SKM-1 treated with dmso at 0.1 percent for 144 hours (cell line): Measurements from ENCODE around the gene SULT2B1.
"Not testable (repeated sequence)": the region's sequence is repeated elsewhere in the genome, so short reads cannot be mapped to it uniquely, and the experiment has no call there.

Experiments
- DNase-seq: peaks from one replicate; lab custom pipeline; 2025; ENCODE audit not compliant: unreplicated experiment; lab: John Stamatoyannopoulos, UW

SULT2B1 gene

GRCh38 chr19:48618278-48618915 is 66.4 kb downstream of the SULT2B1 start:
- no peak for DNase-seq

- peak; percentile 91 for DNase-seq
Measured at GRCh38 chr19:48618916-48619691, 67.1 kb downstream of the SULT2B1 start, which contains the start of the genes RPL18 and SPHK2. RPL18 (minus strand) TSS chr19:48619178; CDS start chr19:48619143, 35 bp downstream. SPHK2 (plus strand) TSS chr19:48619506; CDS start chr19:48620515, 1,009 bp downstream.

- DNase-seq = no peak
Measured at GRCh38 chr19:48619692-48620585, 68.0 kb downstream of the SULT2B1 start.

- no peak for DNase-seq
Measured at GRCh38 chr19:48623556-48624066, 71.6 kb downstream of the SULT2B1 start.

- DNase-seq = no peak
Measured at GRCh38 chr19:48624067-48624594, 72.2 kb downstream of the SULT2B1 start.

GRCh38 chr19:48624791-48625723 is 73.1 kb downstream of the SULT2B1 start:
- no peak for DNase-seq

- no peak for DNase-seq
Measured at GRCh38 chr19:48625891-48626327, 73.9 kb downstream of the SULT2B1 start.

GRCh38 chr19:48627201-48627864 is 75.4 kb downstream of the SULT2B1 start:
- no peak for DNase-seq

- DNase-seq = no peak
Measured at GRCh38 chr19:48627865-48628314, 75.9 kb downstream of the SULT2B1 start.

GRCh38 chr19:48628486-48629296 is 76.7 kb downstream of the SULT2B1 start:
- no peak for DNase-seq

GRCh38 chr19:48629297-48629598 is 77.3 kb downstream of the SULT2B1 start:
- no peak for DNase-seq

- no peak for DNase-seq
Measured at GRCh38 chr19:48629599-48630295, 77.8 kb downstream of the SULT2B1 start.

GRCh38 chr19:48630296-48631063 is 78.5 kb downstream of the SULT2B1 start:
- no peak for DNase-seq

GRCh38 chr19:48631225-48631624 is 79.3 kb downstream of the SULT2B1 start:
- DNase-seq = no peak

GRCh38 chr19:48632286-48632685 is 80.3 kb downstream of the SULT2B1 start:
- DNase-seq = not testable (repeated sequence)

- no peak for DNase-seq
Measured at GRCh38 chr19:48632692-48633147, 80.7 kb downstream of the SULT2B1 start.
